HepG2 (cell line): ENCODE measurements around the gene DCPS. TPM values are rescaled to one million over a fixed set of nuclear protein-coding genes. Genes with fewer than 3 reads are reported as not detected.

ENCODE experiments used
- ATAC-seq: fragments of 200-7000 bp; cut with Tn5 transposase; 3 replicates; pipeline ENCODE4 v1.9.1; 2020; ENCODE audit warnings: mild to moderate bottlenecking, moderate library complexity
- BruUV-seq: library from RNA; stranded (reverse); fragments of 400-500 nt; replicated peaks from 2 replicates; lab custom pipeline; 2021; lab: Mats Ljungman, UMichigan
- CTCF ChIA-PET: fragments of 300-600 bp; formaldehyde crosslinking; extraction: SDS; loops from one replicate; lab custom pipeline; 2021; ENCODE audit warnings: low total read pairs, inconsistent platforms, low intra/inter-chr PET ratio; lab: Yijun Ruan, JAX
- POLR2A ChIA-PET: fragments of 350-600 bp; sonication (Branson Sonifier 250); formaldehyde crosslinking; loops from one replicate; lab custom pipeline; 2020; ENCODE audit warnings: antibody characterized with exemption, inconsistent platforms; lab: Yijun Ruan, JAX
- DNase-seq: peaks from one replicate; pipeline ENCODE4 v3.0.0-alpha.2; 2015; ENCODE audit warnings: low spot score
- FAIRE-seq: peaks from 3 replicates; lab custom pipeline; 2011; peaks lifted over from hg19 to GRCh38; lab: Jason Lieb, UNC
- H2AFZ ChIP-seq: one replicate; pipeline ENCODE4 v1.6.1; 2011; ENCODE audit warnings: low read length, inconsistent platforms
- H3K27ac ChIP-seq: fragments of 300-600 bp; 3 replicates; pipeline ENCODE4 v1.8.0; 2011; ENCODE audit warnings: mixed run types, mild to moderate bottlenecking, mixed read lengths, low read length, inconsistent platforms; ENCODE audit not compliant: insufficient read depth; ENCODE audit errors: extremely low read length
- H3K27me3 ChIP-seq, 2 experiments: fragments of 200-600 bp in 1 of 2; 2 replicates in 1 of 2; 3 replicates in 1 of 2; pipeline versions ENCODE4 v1.6.0 to v1.8.0; 2011; ENCODE audit warnings: low read length in 2 of 2, mild to moderate bottlenecking in 2 of 2, moderate library complexity in 2 of 2, inconsistent platforms in 1 of 2; ENCODE audit not compliant: insufficient read depth in 2 of 2, control insufficient read depth in 1 of 2
- H3K36me3 ChIP-seq, 2 experiments: fragments of 200-600 bp in 1 of 2; replicated peaks in 1 of 2; 2 replicates in 1 of 2; 3 replicates in 1 of 2; pipeline versions ENCODE4 v1.5.1 to v1.8.0; 2011; ENCODE audit warnings: low read length in 2 of 2, inconsistent platforms in 1 of 2; ENCODE audit not compliant: insufficient read depth in 2 of 2, control insufficient read depth in 1 of 2
- H3K4me1 ChIP-seq: 2 replicates; pipeline ENCODE4 v1.5.1; 2012; ENCODE audit warnings: low read length, inconsistent platforms; ENCODE audit not compliant: insufficient read depth
- H3K4me2 ChIP-seq: 2 replicates; pipeline ENCODE4 v1.6.0; 2011; ENCODE audit warnings: low read depth, low read length, inconsistent platforms
- H3K4me3 ChIP-seq, 3 experiments: fragments of 200-600 bp in 1 of 3; sonication (generic), shearing (Covaris generic) in 1 of 3; replicated peaks in 1 of 3; 2 replicates each; pipeline ENCODE4 v1.5.1; 2011 to 2016; ENCODE audit warnings: low read length in 3 of 3, inconsistent platforms in 2 of 3, low read depth in 2 of 3, mild to moderate bottlenecking in 2 of 3, control low read depth in 1 of 3, mixed read lengths in 1 of 3; ENCODE audit not compliant: insufficient read depth in 1 of 3
- H3K79me2 ChIP-seq: one replicate; pipeline ENCODE4 v1.6.1; 2011; ENCODE audit warnings: low read length, inconsistent platforms; ENCODE audit not compliant: insufficient read depth
- H3K9ac ChIP-seq: 2 replicates; pipeline ENCODE4 v1.6.0; 2011; ENCODE audit warnings: mild to moderate bottlenecking, low read depth, low read length, inconsistent platforms; ENCODE audit not compliant: insufficient read depth
- H3K9me3 ChIP-seq: 2 replicates; pipeline ENCODE4 v1.5.1; 2012; ENCODE audit warnings: mild to moderate bottlenecking, low read length
- H4K20me1 ChIP-seq: 2 replicates; pipeline ENCODE4 v1.6.0; 2011; ENCODE audit warnings: inconsistent platforms, mild to moderate bottlenecking, low read length, moderate library complexity; ENCODE audit not compliant: insufficient read depth
- GLI4 ChIP-seq: sonication (generic); formaldehyde crosslinking; IDR thresholded peaks from 2 replicates; pipeline ENCODE4 v1.5.1; 2020; ENCODE audit warnings: missing genetic modification reagents, mild to moderate bottlenecking, moderate library complexity, borderline replicate concordance
- HOXA7 ChIP-seq: sonication (generic); formaldehyde crosslinking; IDR thresholded peaks from 2 replicates; pipeline ENCODE4 v1.8.1; 2022; ENCODE audit warnings: mild to moderate bottlenecking, missing genetic modification reagents, moderate library complexity
- MAF1 ChIP-seq: sonication (generic); formaldehyde crosslinking; IDR thresholded peaks from 2 replicates; pipeline ENCODE4 v1.5.0; 2020; ENCODE audit warnings: missing genetic modification reagents, borderline replicate concordance
- NAIF1 ChIP-seq: sonication (generic); formaldehyde crosslinking; IDR thresholded peaks from 2 replicates; pipeline ENCODE4 v1.5.0; 2020; ENCODE audit warnings: mild to moderate bottlenecking, missing genetic modification reagents, borderline replicate concordance
- SSRP1 ChIP-seq: IDR thresholded peaks from 2 replicates; pipeline ENCODE4 v1.6.1; 2016; ENCODE audit warnings: control low read depth
- TERF1 ChIP-seq: sonication (generic); formaldehyde crosslinking; IDR thresholded peaks from 2 replicates; pipeline ENCODE4 v1.8.0; 2022; ENCODE audit warnings: mild to moderate bottlenecking, missing genetic modification reagents, moderate library complexity
- TFDP1 ChIP-seq: IDR thresholded peaks from 2 replicates; pipeline ENCODE4 v1.6.1; 2016; ENCODE audit warnings: missing compliant biosample characterization, missing genetic modification reagents, borderline replicate concordance
- TGIF2 ChIP-seq: IDR thresholded peaks from 2 replicates; pipeline ENCODE4 v1.6.1; 2016; ENCODE audit warnings: control low read depth, missing compliant biosample characterization
- ZBTB38 ChIP-seq: sonication (generic); formaldehyde crosslinking; IDR thresholded peaks from 2 replicates; pipeline ENCODE4 v1.5.1; 2020; ENCODE audit warnings: mild to moderate bottlenecking, missing genetic modification reagents
- ZBTB42 ChIP-seq: sonication (generic); formaldehyde crosslinking; IDR thresholded peaks from 2 replicates; pipeline ENCODE4 v1.5.0; 2020; ENCODE audit warnings: mild to moderate bottlenecking, missing genetic modification reagents
- ZFX ChIP-seq: sonication (generic); formaldehyde crosslinking; IDR thresholded peaks from 2 replicates; pipeline ENCODE4 v1.4.0; 2020; ENCODE audit warnings: mild to moderate bottlenecking, low read depth, missing genetic modification reagents, moderate library complexity
- ZMYM4 ChIP-seq: sonication (generic); formaldehyde crosslinking; IDR thresholded peaks from 2 replicates; pipeline ENCODE4 v1.8.1; 2023; ENCODE audit warnings: mild to moderate bottlenecking, missing genetic modification reagents
- ZNF333 ChIP-seq: sonication (generic); formaldehyde crosslinking; IDR thresholded peaks from 2 replicates; pipeline ENCODE4 v1.4.0; 2020; ENCODE audit warnings: mild to moderate bottlenecking, missing genetic modification reagents, borderline replicate concordance
- ZNF598 ChIP-seq: sonication (generic); formaldehyde crosslinking; IDR thresholded peaks from 2 replicates; pipeline ENCODE4 v1.5.1; 2020; ENCODE audit warnings: mild to moderate bottlenecking, missing genetic modification reagents, borderline replicate concordance
- WGBS: methylation state at CpG from one replicate; pipeline ENCODE4 v1.1.6; 2017; ENCODE audit warnings: low lambda C conversion rate; 5-methylcytosine and 5-hydroxymethylcytosine counted together
- in situ Hi-C: cut with HindIII; loops from 2 replicates; pipeline ENCODE4 v1.10.0; 2017; ENCODE audit warnings: low pct_unique_long_range_greater_than_20kb; ENCODE audit not compliant: extremely low pct_ligation_motif_present
- intact Hi-C: fragments of 100-400 bp; cut with micrococcal nuclease; formaldehyde crosslinking; loops from one replicate; pipeline ENCODE4 v1.10.0; 2022; ENCODE audit not compliant: unreplicated experiment
- polyA plus RNA-seq, 8 experiments: library from polyadenylated mRNA; depleted of rRNA in 3 of 8; stranded (reverse) in 7 of 8; unstranded in 1 of 8; fragments of >200 nt; fragmentation: Illumina TruSeq in 4 of 8; extraction: Trizol in 4 of 8; gene quantifications; 2 replicates each; pipeline versions ENCODE4 v1.2.1 to v1.2.3, GENCODE V29; 2011 to 2016; ENCODE audit warnings: low read depth in 4 of 8, missing spikeins in 1 of 8, mixed read lengths in 1 of 8; ENCODE audit not compliant: insufficient read depth in 1 of 8
- total RNA-seq, 5 experiments: library from RNA; depleted of rRNA; stranded (reverse); fragments of >200 nt; fragmentation: Illumina TruSeq; extraction: Trizol; gene quantifications; 2 replicates each; pipeline ENCODE4 v1.2.3, GENCODE V29; 2016; ENCODE audit warnings: low read depth in 1 of 5

DCPS gene
- total and polyA plus RNA-seq, 2 of the 13 experiments (the other 11 are each of a cell fraction or from before 2014, with no cell fraction given), result 21.9 to 22.5 TPM

GRCh38 chr11:126304457-126305075 is 706 bp downstream of the DCPS start (continued):
- peak; percentile 36; the same call in 1 of the 2 replicates for TF ChIP-seq ZBTB38 (CRISPR knock-in tag)
- no peak for TF ChIP-seq ZBTB42 (CRISPR knock-in tag)

GRCh38 chr11:126305699-126306098 is 1.8 kb downstream of the DCPS start:
- Histone ChIP-seq H3K4me2 (no peak overlapping the region), H3K27ac (no peak overlapping the region)
- no peak for TF ChIP-seq SSRP1
- TF ChIP-seq TFDP1 (CRISPR knock-in tag), result no peak
- no peak for TF ChIP-seq GLI4 (CRISPR knock-in tag)
- TF ChIP-seq ZNF598, result no peak
- TF ChIP-seq NAIF1 (CRISPR knock-in tag), result no peak
- TF ChIP-seq ZMYM4 (CRISPR knock-in tag), result no peak
- TF ChIP-seq MAF1 (CRISPR knock-in tag), result no peak
- no peak for TF ChIP-seq ZFX
- no peak for TF ChIP-seq ZNF333 (CRISPR knock-in tag)
- TF ChIP-seq TERF1, result no peak
- TF ChIP-seq HOXA7 (CRISPR knock-in tag), result no peak
- no peak for TF ChIP-seq TGIF2 (CRISPR knock-in tag)
- TF ChIP-seq, all 625 proteins: peak for 0
- no peak for ATAC-seq
- Histone ChIP-seq H2AFZ (no peak overlapping the region), H4K20me1 (no peaks in the 10 kb centered on the region), H3K4me3 (no peak overlapping the region), H3K9ac (no peak overlapping the region), H3K36me3 (peaks cover 0 to 9% of the 10 kb centered on the region in 2 experiments; a peak in 2 of 5 replicates), H3K27me3 (no peaks in the 10 kb centered on the region), H3K9me3 (no peaks in the 10 kb centered on the region), H3K4me1 (peaks cover 20% of the 10 kb centered on the region), H3K79me2 (no peaks in the 10 kb centered on the region)
- no peak for DNase-seq
- no TSS peak for BruUV-seq
- WGBS, result 89% methylated on average over 4 of the region's 4 CpGs
- in situ Hi-C loops, result loop anchor here (10.0 kb wide), 1 partner anchor 169 kb away; no protein-coding TSS in a partner anchor
- FAIRE-seq, result no peak
- POLR2A ChIA-PET, result interaction anchor here (0.9 kb wide), 1 partner anchor 37 kb away, joined by 3 read pairs; the partner anchor contains the start of genes FOXRED1 and SRPRA
- intact Hi-C loops, result no loop called here
- CTCF ChIA-PET, result no interaction called here
